HG03280 (cell line): Measurements from ENCODE around the gene KRTAP2-2.
"Not testable (repeated sequence)": the region's sequence is repeated elsewhere in the genome, so short reads cannot be mapped to it uniquely, and the experiment has no call there.

ENCODE experiments used
- ATAC-seq: cut with Tn5 transposase; IDR thresholded peaks from one replicate; pipeline ENCODE4 v1.9.1; 2021; ENCODE audit warnings: mild to moderate bottlenecking, moderate library complexity; ENCODE audit not compliant: unreplicated experiment

The KRTAP2-2 gene

GRCh38 chr17:41065016-41065689, 10.1 kb upstream of the KRTAP2-2 start:
- not testable (repeated sequence) for ATAC-seq

- no peak for ATAC-seq
These were observed 9.3 kb upstream of the KRTAP2-2 start for GRCh38 chr17:41064301-41064700.

DNA sequence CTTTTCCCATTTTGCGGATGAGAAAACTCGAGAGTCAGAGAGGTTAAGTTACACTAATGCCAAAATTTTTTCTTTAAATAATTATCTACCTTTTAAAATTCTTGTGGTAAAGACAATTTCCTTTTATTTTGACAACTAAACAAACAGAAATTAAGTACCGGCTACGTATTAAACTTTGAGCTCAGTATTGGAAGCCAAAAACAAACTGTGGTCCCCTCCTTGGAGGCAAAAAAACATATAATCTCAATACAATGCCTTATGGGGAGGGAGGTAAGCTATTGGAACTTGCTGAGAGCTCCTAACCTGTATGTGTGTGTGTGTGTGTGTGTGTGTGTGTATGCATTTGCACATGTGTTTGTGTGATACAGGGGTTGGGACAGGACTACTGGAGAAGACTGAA, 8.4 kb upstream of the KRTAP2-2 start:
- ATAC-seq, result no peak

DNA sequence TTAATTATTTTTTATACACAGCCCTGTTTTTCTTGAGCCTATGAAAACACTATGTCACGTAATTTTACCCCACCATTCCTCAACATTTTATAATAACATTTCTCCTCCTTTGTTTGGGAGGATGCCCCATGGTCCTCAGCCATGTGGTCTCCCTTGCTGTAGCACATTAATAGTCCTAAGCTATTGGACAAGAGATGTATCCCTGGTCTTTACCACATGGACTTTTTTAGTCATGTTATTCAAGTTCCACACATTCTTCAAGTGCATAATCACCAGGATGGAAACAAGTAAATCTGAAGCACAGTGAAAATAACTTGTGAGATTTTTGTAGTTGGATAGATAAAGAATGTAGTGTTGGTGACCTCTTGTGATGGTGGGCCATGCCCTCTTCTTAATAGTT, 6.9 kb upstream of the KRTAP2-2 start:
- ATAC-seq, result no peak

DNA sequence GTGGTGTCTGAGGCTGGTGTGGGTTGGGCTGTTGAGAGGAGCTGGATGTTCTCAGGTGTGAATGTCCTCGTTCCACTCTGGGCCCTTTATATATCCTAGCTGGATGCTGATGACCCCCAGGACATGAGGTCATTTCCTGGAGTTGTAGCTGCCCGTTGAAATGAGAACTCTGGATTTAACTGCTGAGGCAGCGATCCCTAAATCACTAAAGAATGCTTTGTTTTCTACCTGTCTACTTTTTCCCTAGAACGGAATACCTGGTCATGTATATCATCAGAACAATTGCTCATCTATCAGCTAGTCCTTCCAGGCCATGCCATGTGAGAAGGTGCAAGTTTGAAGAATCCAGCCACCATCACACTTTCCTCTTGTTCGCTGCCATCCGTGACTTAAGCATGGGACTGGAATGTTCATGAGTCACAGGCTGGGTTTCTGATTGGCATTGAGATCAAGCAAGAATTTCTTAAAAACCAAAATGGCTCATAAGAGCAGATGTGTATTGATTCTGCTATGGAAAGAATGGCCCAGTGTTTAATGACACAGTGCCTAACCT, 5.1 kb upstream of the KRTAP2-2 start, which contains the start of gene KRTAP2-3:
KRTAP2-3 (minus strand) TSS at position 63 of the 553 bp plus-strand sequence. CDS start 64 bp downstream, outside the sequence.
- no peak for ATAC-seq

GRCh38 chr17:41059276-41060051, 4.4 kb upstream of the KRTAP2-2 start:
- not testable (repeated sequence) for ATAC-seq

DNA sequence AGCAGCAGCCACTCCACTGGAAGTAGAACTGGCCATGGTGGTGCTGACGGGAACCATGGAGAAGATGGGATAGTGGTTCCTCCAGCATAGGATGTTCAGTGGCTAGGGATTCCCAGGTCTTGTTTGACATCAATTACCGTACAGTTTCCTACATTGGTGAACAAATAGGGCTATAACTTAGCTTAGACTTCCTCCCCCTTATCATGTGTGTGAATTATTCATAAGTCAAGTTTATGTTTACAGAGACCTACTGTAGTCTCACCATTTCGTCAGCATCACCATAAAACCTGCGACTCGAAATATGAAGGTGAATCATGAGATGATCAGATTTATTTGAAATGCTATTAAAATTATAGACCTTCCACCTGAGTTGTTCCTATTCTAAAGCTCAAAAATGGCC, 3.7 kb upstream of the KRTAP2-2 start:
- ATAC-seq, result no peak

DNA sequence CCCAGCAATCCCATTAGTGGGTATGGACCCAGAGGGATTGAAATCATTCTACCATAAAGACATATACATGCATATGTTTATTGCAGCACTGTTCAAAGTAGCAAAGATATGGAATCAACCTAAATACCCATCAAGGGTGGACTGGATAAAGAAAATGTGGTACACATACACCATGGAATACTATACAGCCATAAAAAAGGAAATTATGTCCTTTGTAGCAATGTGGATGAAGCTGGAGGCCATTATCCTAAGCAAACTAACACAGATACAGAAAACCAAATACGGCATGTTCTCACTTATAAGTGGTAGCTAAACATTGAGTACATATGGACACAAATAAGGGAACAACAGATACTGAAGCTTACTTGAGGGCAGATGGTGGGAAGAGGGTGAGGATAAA, 2.5 kb upstream of the KRTAP2-2 start:
- ATAC-seq, result no peak

- not testable (repeated sequence) for ATAC-seq
These were observed 474 bp downstream of the KRTAP2-2 start for GRCh38 chr17:41054556-41054955.

- no peak for ATAC-seq
These were observed 1.0 kb downstream of the KRTAP2-2 start for GRCh38 chr17:41054025-41054424.

DNA sequence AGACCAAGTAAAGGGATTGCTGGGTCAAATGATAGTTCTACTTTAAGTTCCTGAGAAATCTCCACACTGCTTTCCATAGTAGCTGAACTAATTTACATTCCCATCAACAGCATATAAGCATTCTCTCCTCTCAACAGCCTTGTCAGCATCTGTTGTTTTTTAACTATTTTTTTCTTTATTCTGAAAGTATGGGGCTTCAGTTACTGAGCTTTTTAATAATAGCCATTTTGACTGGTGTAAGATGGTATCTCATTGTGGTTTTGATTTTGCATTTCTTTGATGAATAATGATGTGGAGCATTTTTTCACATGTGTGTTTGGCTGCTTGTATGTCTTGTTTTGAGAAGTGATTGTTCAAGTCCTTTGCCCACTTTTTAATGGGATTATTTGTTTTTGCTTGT, 2.5 kb downstream of the KRTAP2-2 start:
- no peak for ATAC-seq

DNA sequence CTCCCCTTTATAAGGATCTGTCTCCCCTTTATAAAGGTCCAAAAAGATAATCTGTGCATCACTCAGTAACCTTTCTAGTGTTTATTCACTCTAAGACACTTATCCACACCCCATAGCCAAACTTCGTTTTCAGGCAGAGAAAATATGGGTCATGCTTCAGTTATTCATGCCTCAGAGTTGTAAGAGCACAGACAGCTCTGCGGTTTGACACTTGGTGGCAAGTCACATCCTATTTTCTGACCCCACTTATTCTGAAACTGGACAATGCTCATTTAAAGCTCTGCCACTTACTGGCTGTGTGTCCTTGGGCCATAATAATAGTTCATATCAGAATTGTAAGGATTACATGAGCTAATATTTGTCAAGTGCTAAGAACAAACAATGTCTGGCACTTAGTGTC, 5.9 kb downstream of the KRTAP2-2 start:
- ATAC-seq, result no peak

DNA sequence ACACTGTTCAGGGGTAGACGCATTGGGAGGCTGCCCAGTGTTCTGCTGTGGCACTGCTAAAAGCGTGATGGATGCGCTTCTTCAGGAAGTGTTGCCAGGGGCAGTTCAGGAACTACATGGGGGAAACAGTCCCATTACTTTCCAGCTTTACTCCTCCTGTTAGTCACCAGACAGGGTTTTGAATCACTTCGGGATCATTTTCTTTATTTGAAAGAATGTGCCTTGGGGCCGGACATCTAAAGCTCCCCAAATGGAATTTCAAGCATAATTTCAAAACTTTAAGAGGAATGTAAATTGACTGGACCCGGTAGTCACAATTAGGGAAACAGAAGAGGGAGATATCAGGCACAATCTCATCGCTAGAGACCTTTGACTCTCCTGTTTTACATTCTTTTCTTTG, 6.6 kb downstream of the KRTAP2-2 start:
- no peak for ATAC-seq

- ATAC-seq, result not testable (repeated sequence)
These were observed 8.1 kb downstream of the KRTAP2-2 start, which contains the start of gene KRTAP2-1 for GRCh38 chr17:41046735-41047465. Gene KRTAP2-1, minus strand, starts transcription at chr17:41047316. Its CDS starts 49 bp downstream, at chr17:41047267.

DNA sequence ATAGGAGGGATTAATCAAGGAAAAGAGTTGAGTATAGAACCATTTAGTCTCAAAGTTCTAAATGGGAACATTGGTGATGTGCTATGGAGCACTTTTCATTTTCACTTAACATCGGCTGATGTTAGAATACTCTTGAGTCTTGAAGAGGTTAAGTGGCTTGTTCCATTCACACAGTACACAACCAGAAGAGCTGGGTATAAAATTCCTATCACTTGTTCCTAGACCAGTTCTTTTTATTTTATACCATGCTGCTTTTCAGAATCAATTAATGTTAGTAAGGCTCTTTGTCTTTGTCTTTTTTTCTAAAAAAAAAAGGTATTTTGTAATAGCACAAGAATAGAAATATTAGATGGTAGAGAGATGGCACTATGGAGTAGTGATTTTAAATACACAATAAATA, 12.1 kb downstream of the KRTAP2-2 start:
- no peak for ATAC-seq

GRCh38 chr17:41040783-41041571, 14.1 kb downstream of the KRTAP2-2 start, which contains the start of gene KRTAP1-1:
Gene KRTAP1-1, minus strand, starts transcription at chr17:41041450. Its CDS starts 53 bp downstream, at chr17:41041397.
- ATAC-seq, result not testable (repeated sequence)

GRCh38 chr17:41037853-41038350, 17.1 kb downstream of the KRTAP2-2 start:
- ATAC-seq, result no peak

DNA sequence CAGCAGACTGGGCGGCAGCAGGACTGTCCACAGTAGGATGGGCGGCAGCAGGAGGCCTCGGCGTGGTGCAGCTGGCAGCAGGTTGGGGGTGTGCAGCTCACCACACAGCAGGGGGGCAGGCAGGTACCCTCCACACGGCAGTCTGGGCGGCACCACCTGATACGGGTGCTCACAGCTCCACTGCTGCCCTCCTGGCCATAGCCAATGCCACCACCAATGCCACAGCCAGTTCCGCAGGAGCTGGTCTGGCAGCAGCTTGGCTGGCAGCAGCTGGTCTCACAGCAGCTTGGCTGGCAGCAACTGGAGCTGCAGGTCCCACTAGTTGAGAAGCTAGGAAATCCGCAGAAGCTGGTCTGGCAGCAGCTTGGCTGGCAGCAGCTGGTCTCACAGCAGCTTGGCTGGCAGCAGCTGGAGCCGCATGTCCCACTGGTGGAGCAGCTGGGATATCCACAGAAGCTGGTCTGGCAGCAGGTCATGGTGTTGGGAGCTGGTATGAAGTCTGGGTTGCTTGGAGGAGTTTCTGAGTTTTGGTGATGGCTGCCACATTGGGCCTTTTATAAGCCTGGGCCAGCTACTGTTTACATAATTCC, 20.6 kb downstream of the KRTAP2-2 start, which contains the start of gene KRTAP1-3:
KRTAP1-3 (minus strand) TSS at position 529 of the 590 bp plus-strand sequence; CDS start at position 476, 53 bp downstream.
- not testable (repeated sequence) for ATAC-seq

DNA sequence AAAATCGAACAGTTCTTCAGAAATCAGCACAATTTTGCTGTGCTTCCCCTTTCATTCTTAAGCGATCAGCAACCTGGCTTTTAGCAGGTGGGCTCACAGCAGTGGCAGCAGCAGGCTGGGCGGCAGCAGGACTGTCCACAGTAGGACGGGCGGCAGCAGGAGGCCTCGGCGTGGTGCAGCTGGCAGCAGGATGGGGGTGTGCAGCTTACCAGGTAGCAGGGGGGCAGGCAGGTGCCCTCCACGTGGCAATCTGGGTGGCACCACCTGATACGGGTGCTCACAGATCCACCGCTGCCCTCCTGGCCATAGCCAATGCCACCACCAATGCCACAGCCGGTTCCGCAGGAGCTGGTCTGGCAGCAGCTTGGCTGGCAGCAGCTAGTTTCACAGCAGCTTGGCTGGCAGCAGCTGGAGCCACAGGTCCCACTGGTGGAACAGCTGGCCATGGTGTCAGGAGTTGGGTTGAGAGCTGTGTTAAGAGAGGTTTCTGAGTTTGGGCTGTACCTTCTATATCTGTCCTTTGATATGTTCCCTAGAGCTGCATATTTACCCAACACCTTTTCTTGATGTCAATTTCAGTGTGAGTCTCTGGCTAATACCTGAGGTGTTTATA, 25.3 kb downstream of the KRTAP2-2 start, which contains the start of gene KRTAP1-4:
KRTAP1-4 (minus strand) TSS at position 563 of the 613 bp plus-strand sequence; CDS start at position 446, 117 bp downstream.
- ATAC-seq, result no peak
